IMR-90 (cell line): ENCODE data around the gene EID2B. TPM values are rescaled to one million over a fixed set of nuclear protein-coding genes. Genes with fewer than 3 reads are reported as not detected.

ENCODE experiments used
- ATAC-seq: fragments of 200-7000 bp; cut with Tn5 transposase; 2 replicates; pipeline ENCODE4 v1.9.1; 2020; ENCODE audit warnings: low read depth, mild to moderate bottlenecking, moderate library complexity
- BruUV-seq: library from RNA; stranded (reverse); fragments of 400-500 nt; replicated peaks from 2 replicates; lab custom pipeline; 2021; lab: Mats Ljungman, UMichigan
- CTCF ChIA-PET: fragments of 300-600 bp; formaldehyde crosslinking; extraction: SDS; loops from one replicate; lab custom pipeline; 2021; ENCODE audit warnings: antibody characterized with exemption; lab: Yijun Ruan, JAX
- POLR2A ChIA-PET: fragments of 300-600 bp; sonication (Branson Sonifier 250); formaldehyde crosslinking; loops from one replicate; lab custom pipeline; 2022; ENCODE audit warnings: antibody characterized with exemption; ENCODE audit not compliant: unreplicated experiment; lab: Charles Lee
- DNase-seq: peaks from one replicate; pipeline ENCODE4 v3.0.0; 2013
- H2AFZ ChIP-seq: replicated peaks from 2 replicates; pipeline ENCODE3; 2013; ENCODE audit warnings: low read length, mild to moderate bottlenecking; ENCODE audit not compliant: poor library complexity
- H2AK5ac ChIP-seq: 2 replicates; pipeline ENCODE4 v1.6.1; 2013; ENCODE audit warnings: low read depth, low read length, inconsistent platforms
- H2AK9ac ChIP-seq: replicated peaks from 2 replicates; pipeline ENCODE3; 2013; ENCODE audit warnings: mild to moderate bottlenecking, low read depth, low read length, moderate library complexity; ENCODE audit not compliant: poor library complexity
- H2BK120ac ChIP-seq: 2 replicates; pipeline ENCODE4 v1.6.1; 2013; ENCODE audit warnings: low read depth, low read length, inconsistent platforms
- H2BK15ac ChIP-seq: 3 replicates; pipeline ENCODE4 v1.6.1; 2013; ENCODE audit warnings: low read depth, low read length, inconsistent platforms
- H2BK20ac ChIP-seq: 2 replicates; pipeline ENCODE4 v1.6.1; 2013; ENCODE audit warnings: low read depth, mild to moderate bottlenecking, inconsistent platforms, low read length, moderate library complexity
- H2BK5ac ChIP-seq: 2 replicates; pipeline ENCODE4 v1.6.1; 2013; ENCODE audit warnings: mild to moderate bottlenecking, low read depth, low read length, inconsistent platforms; ENCODE audit not compliant: poor library complexity, severe bottlenecking
- H3K14ac ChIP-seq: replicated peaks from 2 replicates; pipeline ENCODE4 v1.6.1; 2013; ENCODE audit warnings: low read depth, low read length, inconsistent platforms
- H3K18ac ChIP-seq: 2 replicates; pipeline ENCODE4 v1.6.1; 2013; ENCODE audit warnings: low read depth, low read length, control low read depth
- H3K23ac ChIP-seq: 2 replicates; pipeline ENCODE4 v1.6.1; 2013; ENCODE audit warnings: low read depth, low read length, inconsistent platforms
- H3K27ac ChIP-seq: 2 replicates; pipeline ENCODE4 v1.5.1; 2013; ENCODE audit warnings: mild to moderate bottlenecking, control low read depth, low read length; ENCODE audit not compliant: insufficient read depth
- H3K27me3 ChIP-seq: 2 replicates; pipeline ENCODE4 v1.6.1; 2013; ENCODE audit warnings: low read length; ENCODE audit not compliant: control insufficient read depth, insufficient read depth
- H3K36me3 ChIP-seq: 2 replicates; pipeline ENCODE4 v1.6.1; 2013; ENCODE audit warnings: low read length, mixed read lengths; ENCODE audit not compliant: control insufficient read depth, insufficient read depth
- H3K4ac ChIP-seq: 2 replicates; pipeline ENCODE4 v1.6.1; 2013; ENCODE audit warnings: low read depth, low read length, inconsistent platforms
- H3K4me1 ChIP-seq: 2 replicates; pipeline ENCODE4 v1.6.1; 2013; ENCODE audit warnings: low read length, mixed read lengths; ENCODE audit not compliant: control insufficient read depth, insufficient read depth
- H3K4me2 ChIP-seq: 2 replicates; pipeline ENCODE4 v1.6.1; 2013; ENCODE audit warnings: low read depth, mild to moderate bottlenecking, control low read depth, low read length, moderate library complexity
- H3K4me3 ChIP-seq: 2 replicates; pipeline ENCODE4 v1.5.1; 2013; ENCODE audit warnings: low read depth, mild to moderate bottlenecking, control low read depth, low read length, moderate library complexity; ENCODE audit not compliant: insufficient read depth
- H3K56ac ChIP-seq: 2 replicates; pipeline ENCODE4 v1.6.1; 2013; ENCODE audit warnings: low read length, inconsistent platforms; ENCODE audit not compliant: insufficient read depth; ENCODE audit errors: extremely low read depth
- H3K79me1 ChIP-seq, 2 experiments: 2 replicates each; pipeline ENCODE4 v1.6.1; 2013; ENCODE audit warnings: low read length in 2 of 2, inconsistent platforms in 1 of 2, low read depth in 1 of 2
- H3K9ac ChIP-seq: 2 replicates; pipeline ENCODE4 v1.6.1; 2013; ENCODE audit warnings: low read depth, low read length, control low read depth
- H3K9me1 ChIP-seq: 2 replicates; pipeline ENCODE4 v1.6.1; 2013; ENCODE audit warnings: low read length, inconsistent platforms; ENCODE audit not compliant: insufficient read depth
- H3K9me3 ChIP-seq: 2 replicates; pipeline ENCODE4 v1.6.1; 2013; ENCODE audit warnings: low read length; ENCODE audit not compliant: control insufficient read depth, insufficient read depth
- H4K20me1 ChIP-seq: 2 replicates; pipeline ENCODE4 v1.6.1; 2013; ENCODE audit warnings: low read length, inconsistent platforms; ENCODE audit not compliant: insufficient read depth
- H4K5ac ChIP-seq: 2 replicates; pipeline ENCODE4 v1.6.1; 2013; ENCODE audit warnings: mild to moderate bottlenecking, low read depth, low read length, control low read depth
- H4K8ac ChIP-seq, 2 experiments: 2 replicates each; pipeline ENCODE4 v1.6.1; 2013; ENCODE audit warnings: low read depth in 2 of 2, low read length in 2 of 2, control low read depth in 1 of 2, inconsistent platforms in 1 of 2
- H4K91ac ChIP-seq: 2 replicates; pipeline ENCODE4 v1.6.1; 2013; ENCODE audit warnings: low read depth, low read length, inconsistent platforms; ENCODE audit not compliant: insufficient read depth
- BHLHE40 ChIP-seq: fragments of 150-350 bp; IDR thresholded peaks from 2 replicates; pipeline ENCODE4 v1.6.1; 2016; ENCODE audit warnings: mild to moderate bottlenecking, low read depth, low read length
- CEBPB ChIP-seq: IDR thresholded peaks from 2 replicates; pipeline ENCODE4 v1.6.1; 2012; ENCODE audit warnings: low read depth, low read length, improper control_type of control experiment
- CHD1 ChIP-seq: IDR thresholded peaks from 2 replicates; pipeline ENCODE4 v1.6.1; 2012; ENCODE audit warnings: low read depth, low read length, improper control_type of control experiment
- CTCF ChIP-seq: conservative IDR thresholded peaks from 2 replicates; pipeline ENCODE4 v1.5.1; 2012; ENCODE audit warnings: mild to moderate bottlenecking, low read depth, low read length, improper control_type of control experiment
- FOS ChIP-seq: fragments of 150-350 bp; IDR thresholded peaks from 2 replicates; pipeline ENCODE4 v1.6.1; 2016; ENCODE audit warnings: low read depth, low read length
- MAFK ChIP-seq: IDR thresholded peaks from 2 replicates; pipeline ENCODE4 v1.6.1; 2012; ENCODE audit warnings: low read depth, low read length, improper control_type of control experiment
- MAZ ChIP-seq: IDR thresholded peaks from 2 replicates; pipeline ENCODE4 v1.6.1; 2012; ENCODE audit warnings: low read depth, mild to moderate bottlenecking, low read length, improper control_type of control experiment, moderate library complexity, borderline replicate concordance
- MXI1 ChIP-seq: IDR thresholded peaks from 2 replicates; pipeline ENCODE4 v1.6.1; 2012; ENCODE audit warnings: low read depth, mild to moderate bottlenecking, low read length, moderate library complexity, borderline replicate concordance
- NFE2L2 ChIP-seq: fragments of 150-350 bp; IDR thresholded peaks from 2 replicates; pipeline ENCODE4 v1.6.1; 2016; ENCODE audit warnings: low read depth, mild to moderate bottlenecking, low read length
- POLR2A ChIP-seq: IDR thresholded peaks from 2 replicates; pipeline ENCODE4 v1.6.1; 2012; ENCODE audit warnings: mild to moderate bottlenecking, low read depth, low read length
- RAD21 ChIP-seq: IDR thresholded peaks from 2 replicates; pipeline ENCODE4 v1.6.1; 2012; ENCODE audit warnings: low read length, improper control_type of control experiment
- RCOR1 ChIP-seq: IDR thresholded peaks from 2 replicates; pipeline ENCODE4 v1.6.1; 2012; ENCODE audit warnings: mild to moderate bottlenecking, low read length, improper control_type of control experiment; ENCODE audit not compliant: insufficient replicate concordance
- RFX5 ChIP-seq: IDR thresholded peaks from 2 replicates; pipeline ENCODE4 v1.8.0; 2012; ENCODE audit warnings: low read depth, mild to moderate bottlenecking, low read length, moderate library complexity
- USF2 ChIP-seq: fragments of 150-350 bp; IDR thresholded peaks from 2 replicates; pipeline ENCODE4 v1.6.1; 2017; ENCODE audit warnings: mild to moderate bottlenecking, antibody characterized with exemption, low read length, low read depth
- WGBS, 2 experiments: methylation state at CpG; one replicate each; pipeline versions ENCODE4 v1.1.5 to v1.1.7; 2013; ENCODE audit warnings: missing lambda C conversion rate in 2 of 2; ENCODE audit not compliant: insufficient read length in 1 of 2; ENCODE audit errors: extremely low coverage in 2 of 2; 5-methylcytosine and 5-hydroxymethylcytosine counted together
- dilution Hi-C: fragments of 300-500 bp; cut with HindIII; formaldehyde crosslinking; loops from one replicate; pipeline ENCODE4 v1.14.3; 2018; ENCODE audit warnings: low sequenced_read_pairs; ENCODE audit not compliant: unreplicated experiment
- in situ Hi-C: fragments of 300-500 bp; cut with MboI; formaldehyde crosslinking; loops from 3 replicates; pipeline ENCODE4 v1.14.3; 2019; ENCODE audit warnings: low sequenced_read_pairs, inconsistent platforms, mixed read lengths
- intact Hi-C: fragments of 100-400 bp; cut with micrococcal nuclease; formaldehyde crosslinking; loops from 2 replicates; pipeline ENCODE4 v1.10.0; 2022
- polyA plus RNA-seq, 3 experiments: library from polyadenylated mRNA; depleted of rRNA; stranded (reverse); fragments of >200 nt; gene quantifications; 2 replicates each; pipeline ENCODE4 v1.2.3, GENCODE V29; 2012; ENCODE audit warnings: low replicate concordance in 1 of 3
- total RNA-seq: library from RNA; depleted of rRNA; stranded (reverse); fragments of >200 nt; gene quantifications from 2 replicates; pipeline ENCODE4 v1.2.3, GENCODE V29; 2012

The EID2B gene
- total and polyA plus RNA-seq, 2 of the 4 experiments (the other 2 are of a cell fraction), result 2.5 to 2.7 TPM

GRCh38 chr19:39515551-39516191 is 17.0 kb downstream of the EID2B start:
- no peak; the same call in 1 of the 2 replicates for ATAC-seq
- no peak overlapping the region for H2BK20ac ChIP-seq
- H3K4me2 ChIP-seq, result peak overlapping the region; percentile 46; the same call in 1 of the 2 replicates
- H4K5ac ChIP-seq, result no peak overlapping the region
- 2% methylated on average over 19 of the region's 44 CpGs; no CpG with 5 or more reads in 1 of the 2 experiments for WGBS, 2 experiments
- H3K79me1 ChIP-seq, result no peaks in the 10 kb centered on the region
- no peak overlapping the region for H3K4me3 ChIP-seq
- H3K4me1 ChIP-seq, result peaks cover 6% of the 10 kb centered on the region; the same call in 1 of the 2 replicates
- peaks cover 58% of the 10 kb centered on the region for H3K27me3 ChIP-seq
- H2BK15ac ChIP-seq, result no peak overlapping the region
- no peak overlapping the region for H3K18ac ChIP-seq
- no peaks in the 10 kb centered on the region for H3K9me1 ChIP-seq
- no peaks in the 10 kb centered on the region for H4K20me1 ChIP-seq
- ChIA-PET POLR2A (no interaction called here), CTCF (interaction anchor here (0.6 kb wide), 1 partner anchor 518 kb away, joined by 3 read pairs; no protein-coding TSS in a partner anchor)
- dilution Hi-C loops (no loop called here), in situ Hi-C loops (no loop called here), intact Hi-C loops (no loop called here)
- H3K9me3 ChIP-seq, result peaks cover 13% of the 10 kb centered on the region
- no peak for TF ChIP-seq MAFK
- no peak for TF ChIP-seq MXI1
- no peak for TF ChIP-seq RAD21
- no peak for TF ChIP-seq FOS
- no peak for TF ChIP-seq POLR2A
- TF ChIP-seq RCOR1, result no peak
- no peak for TF ChIP-seq USF2
- no peak for TF ChIP-seq NFE2L2
- TF ChIP-seq CEBPB, result no peak
- TF ChIP-seq BHLHE40, result no peak
- no peak for TF ChIP-seq MAZ
- TF ChIP-seq CHD1, result no peak
- no peak for TF ChIP-seq RFX5
- no peak for TF ChIP-seq CTCF
- no peak overlapping the region for H4K8ac ChIP-seq
- H3K14ac ChIP-seq, result no peak overlapping the region
- no peak overlapping the region for H3K23ac ChIP-seq
- no peak overlapping the region for H2BK120ac ChIP-seq
- H2AK5ac ChIP-seq, result no peak overlapping the region
- H2BK5ac ChIP-seq, result no peak overlapping the region
- H4K91ac ChIP-seq, result no peak overlapping the region
- H3K9ac ChIP-seq, result no peak overlapping the region
- no TSS peak for BruUV-seq
- H2AK9ac ChIP-seq, result no peak overlapping the region
- no peak overlapping the region for H3K56ac ChIP-seq
- H3K36me3 ChIP-seq, result no peaks in the 10 kb centered on the region
- H2AFZ ChIP-seq, result peak overlapping the region; percentile 68
- no peak for DNase-seq
- no peak overlapping the region for H3K4ac ChIP-seq
- no peak overlapping the region for H3K27ac ChIP-seq
